ENCODE measurements around the gene KHNYN.
"Not testable (repeated sequence)": the region's sequence is repeated elsewhere in the genome, so short reads cannot be mapped to it uniquely, and the experiment has no call there.

KHNYN gene

DNA sequence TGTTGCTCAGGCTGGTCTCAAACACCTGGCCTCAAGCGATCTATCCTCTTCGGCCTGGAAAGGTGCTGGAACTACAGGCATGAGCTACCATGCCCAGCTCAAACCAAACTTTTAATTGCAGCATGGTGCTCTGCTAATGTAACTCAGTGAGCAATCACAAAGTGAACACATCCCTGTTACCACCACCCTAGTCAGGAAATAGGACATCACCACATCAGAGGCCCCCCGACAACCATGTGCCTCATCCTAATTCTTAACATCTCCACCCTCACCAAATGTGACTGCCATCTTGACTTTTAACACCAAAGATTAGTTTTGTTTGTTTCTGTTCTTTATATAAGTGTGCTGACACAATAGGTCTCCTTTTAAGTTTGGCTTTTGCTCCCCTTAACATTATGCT, 35.6 kb downstream of the KHNYN start:
- no peak for DNase-seq (ENCODE audit: low read depth)
- no peak overlapping the region for H3K4me3 ChIP-seq (ENCODE audit: low read length)
- TF ChIP-seq, protein P1, sequence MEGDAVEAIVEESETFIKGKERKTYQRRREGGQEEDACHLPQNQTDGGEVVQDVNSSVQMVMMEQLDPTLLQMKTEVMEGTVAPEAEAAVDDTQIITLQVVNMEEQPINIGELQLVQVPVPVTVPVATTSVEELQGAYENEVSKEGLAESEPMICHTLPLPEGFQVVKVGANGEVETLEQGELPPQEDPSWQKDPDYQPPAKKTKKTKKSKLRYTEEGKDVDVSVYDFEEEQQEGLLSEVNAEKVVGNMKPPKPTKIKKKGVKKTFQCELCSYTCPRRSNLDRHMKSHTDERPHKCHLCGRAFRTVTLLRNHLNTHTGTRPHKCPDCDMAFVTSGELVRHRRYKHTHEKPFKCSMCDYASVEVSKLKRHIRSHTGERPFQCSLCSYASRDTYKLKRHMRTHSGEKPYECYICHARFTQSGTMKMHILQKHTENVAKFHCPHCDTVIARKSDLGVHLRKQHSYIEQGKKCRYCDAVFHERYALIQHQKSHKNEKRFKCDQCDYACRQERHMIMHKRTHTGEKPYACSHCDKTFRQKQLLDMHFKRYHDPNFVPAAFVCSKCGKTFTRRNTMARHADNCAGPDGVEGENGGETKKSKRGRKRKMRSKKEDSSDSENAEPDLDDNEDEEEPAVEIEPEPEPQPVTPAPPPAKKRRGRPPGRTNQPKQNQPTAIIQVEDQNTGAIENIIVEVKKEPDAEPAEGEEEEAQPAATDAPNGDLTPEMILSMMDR (IDR thresholded peaks at IDR 0.05; ENCODE audit: insufficient read depth, low read depth, low read length, missing control alignments), result no peak

DNA sequence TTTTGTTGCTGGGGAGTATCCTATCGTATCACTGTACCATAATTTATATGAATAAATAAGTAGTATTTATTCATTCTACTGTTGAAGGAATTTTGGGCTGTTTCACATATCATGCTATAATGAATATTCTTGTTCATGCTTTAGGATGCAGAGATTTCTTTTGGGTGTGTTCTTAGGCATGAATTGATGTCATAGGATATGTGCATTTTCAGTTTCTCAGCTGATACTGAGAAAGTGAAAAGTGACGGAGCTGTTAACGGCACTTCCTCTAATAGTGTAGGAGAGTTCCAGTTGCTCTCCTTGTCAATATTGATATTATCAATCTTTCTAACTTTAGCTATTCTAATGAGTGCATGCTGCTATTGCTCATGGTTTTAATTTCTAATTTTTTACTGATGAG, 36.1 kb downstream of the KHNYN start:
- H3K4me3 ChIP-seq (ENCODE audit: low read length), result no peak overlapping the region
- no peak for DNase-seq (ENCODE audit: low read depth)
- TF ChIP-seq, protein P1 (IDR thresholded peaks at IDR 0.05; ENCODE audit: insufficient read depth, low read depth, low read length, missing control alignments), result no peak

DNA sequence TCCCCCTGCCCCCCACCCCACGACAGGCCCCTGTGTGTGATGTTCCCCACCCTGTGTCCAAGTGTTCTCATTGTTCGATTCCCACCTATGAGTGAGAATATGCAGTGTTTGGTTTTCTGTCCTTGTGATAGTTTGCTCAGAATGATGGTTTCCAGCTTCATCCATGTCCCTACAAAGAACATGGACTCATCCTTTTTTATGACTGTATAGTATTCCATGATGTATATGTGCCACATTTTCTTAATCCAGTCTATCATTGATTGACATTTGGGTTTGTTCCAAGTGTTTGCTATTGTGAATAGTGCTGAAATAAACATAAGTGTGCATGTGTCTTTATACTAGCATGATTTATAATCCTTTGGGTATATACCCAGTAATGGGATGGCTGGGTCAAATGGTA, 40.7 kb downstream of the KHNYN start:
- not testable (repeated sequence) for H3K4me3 ChIP-seq (ENCODE audit: low read length); DNase-seq (ENCODE audit: low read depth)

DNA sequence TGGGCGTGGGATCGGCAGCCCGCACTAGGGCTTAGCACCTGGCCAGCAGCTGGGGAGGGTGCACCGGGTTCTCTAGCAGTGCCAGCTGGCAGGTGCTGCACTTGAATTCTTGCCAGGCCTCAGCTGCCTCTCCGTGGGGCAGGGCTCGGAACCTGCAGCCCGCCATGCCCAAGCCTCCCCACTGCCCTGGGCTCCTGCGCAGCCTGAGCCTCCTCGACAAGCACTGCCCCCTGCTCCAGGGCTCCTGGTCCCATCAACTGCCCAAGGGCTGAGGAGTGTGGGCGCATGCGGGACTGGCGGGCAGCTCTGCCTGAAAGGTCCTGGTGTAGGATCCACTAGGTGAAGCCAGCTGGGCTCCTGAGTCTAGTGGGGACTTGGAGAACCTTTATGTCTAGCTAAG, 43.5 kb downstream of the KHNYN start:
- no peak for DNase-seq (ENCODE audit: low read depth)
- TF ChIP-seq, protein P1 (IDR thresholded peaks at IDR 0.05; ENCODE audit: insufficient read depth, low read depth, low read length, missing control alignments), result no peak

DNA sequence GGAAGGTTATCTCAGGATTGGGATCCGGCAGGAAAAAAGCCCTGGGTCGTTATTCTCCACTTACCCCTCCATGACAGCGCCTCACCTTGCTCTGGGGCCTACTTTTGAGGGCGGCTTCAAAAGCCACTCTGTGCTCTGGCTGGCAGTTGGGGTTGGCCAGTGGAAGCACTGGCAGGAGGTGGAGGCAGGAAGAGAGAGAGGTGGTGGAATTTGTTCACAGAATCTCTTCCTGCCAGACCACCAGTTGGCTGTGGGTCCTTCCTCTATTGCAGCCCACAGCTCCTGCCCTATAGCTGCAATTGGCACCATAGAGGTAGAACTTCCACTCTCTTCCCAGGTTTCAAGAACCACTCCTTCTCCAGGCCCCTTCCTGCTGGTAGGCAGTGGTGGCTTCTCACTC, 45.5 kb downstream of the KHNYN start:
- no peak for DNase-seq (ENCODE audit: low read depth)
- TF ChIP-seq, protein P1 (IDR thresholded peaks at IDR 0.05; ENCODE audit: insufficient read depth, low read depth, low read length, missing control alignments), result no peak

More for the DNA sequence above, 43.5 kb downstream of the KHNYN start:
- H3K4me3 ChIP-seq (ENCODE audit: low read length), result no peak overlapping the region

DNA sequence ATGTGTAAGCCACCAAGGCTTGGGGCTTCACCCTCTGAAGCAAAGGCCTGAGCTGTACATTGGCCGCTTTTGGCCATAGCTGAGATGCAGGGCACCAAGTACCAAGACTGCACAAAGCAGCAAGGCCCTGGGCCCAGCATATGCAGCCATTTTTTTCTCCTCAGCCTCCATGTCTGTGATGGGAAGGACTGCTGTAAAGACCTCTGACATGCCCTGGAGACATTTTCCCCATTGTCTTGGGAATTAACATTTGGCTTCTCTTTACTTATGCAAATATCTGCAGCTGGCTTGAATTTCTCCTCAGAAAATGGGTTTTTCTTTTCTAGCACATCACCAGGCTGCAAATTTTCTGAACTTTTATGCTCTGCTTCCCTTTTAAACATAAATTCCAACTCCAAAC, 50.2 kb downstream of the KHNYN start:
- H3K4me3 ChIP-seq (ENCODE audit: low read length); DNase-seq (ENCODE audit: low read depth): not testable (repeated sequence)

More for the DNA sequence above, 45.5 kb downstream of the KHNYN start:
- no peak overlapping the region for H3K4me3 ChIP-seq (ENCODE audit: low read length)

DNA sequence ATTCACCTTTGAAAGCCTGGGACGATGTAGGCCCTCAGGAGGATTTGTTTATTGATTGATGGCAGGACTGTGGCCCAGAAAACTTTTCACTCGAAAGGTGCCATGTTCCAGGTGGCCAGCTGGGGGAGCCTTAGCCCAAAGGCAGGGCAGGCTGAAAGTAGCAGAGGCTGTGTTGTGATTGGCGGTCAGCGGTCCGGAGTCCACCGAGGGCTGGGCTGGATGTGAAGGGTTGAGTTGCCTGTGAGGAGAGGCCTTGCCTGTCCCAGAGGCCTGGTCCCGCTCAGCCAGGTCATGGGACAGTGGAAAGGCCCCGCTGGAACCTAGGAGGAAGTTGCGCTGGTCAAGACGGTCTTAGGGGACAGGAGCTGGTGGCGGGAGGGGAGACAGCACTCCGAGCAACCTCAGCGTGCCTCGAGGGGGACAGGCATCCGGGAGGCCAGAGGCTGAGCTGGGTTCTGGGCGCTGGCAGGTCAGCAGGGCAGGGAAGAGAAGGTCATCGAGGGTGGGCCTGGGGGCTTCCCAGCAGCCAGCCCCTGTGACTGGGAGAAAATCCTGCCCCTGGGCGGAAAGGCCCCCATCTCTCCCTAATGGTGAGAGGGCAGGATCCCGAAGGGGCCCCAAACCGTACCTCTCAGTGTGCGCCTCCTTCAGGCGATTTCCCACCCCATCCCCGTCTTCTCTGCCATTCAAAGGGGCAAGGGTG, 52.0 kb downstream of the KHNYN start:
- H3K4me3 ChIP-seq (ENCODE audit: low read length), result no peak overlapping the region
- DNase-seq (ENCODE audit: low read depth), result peak; percentile 57

DNA sequence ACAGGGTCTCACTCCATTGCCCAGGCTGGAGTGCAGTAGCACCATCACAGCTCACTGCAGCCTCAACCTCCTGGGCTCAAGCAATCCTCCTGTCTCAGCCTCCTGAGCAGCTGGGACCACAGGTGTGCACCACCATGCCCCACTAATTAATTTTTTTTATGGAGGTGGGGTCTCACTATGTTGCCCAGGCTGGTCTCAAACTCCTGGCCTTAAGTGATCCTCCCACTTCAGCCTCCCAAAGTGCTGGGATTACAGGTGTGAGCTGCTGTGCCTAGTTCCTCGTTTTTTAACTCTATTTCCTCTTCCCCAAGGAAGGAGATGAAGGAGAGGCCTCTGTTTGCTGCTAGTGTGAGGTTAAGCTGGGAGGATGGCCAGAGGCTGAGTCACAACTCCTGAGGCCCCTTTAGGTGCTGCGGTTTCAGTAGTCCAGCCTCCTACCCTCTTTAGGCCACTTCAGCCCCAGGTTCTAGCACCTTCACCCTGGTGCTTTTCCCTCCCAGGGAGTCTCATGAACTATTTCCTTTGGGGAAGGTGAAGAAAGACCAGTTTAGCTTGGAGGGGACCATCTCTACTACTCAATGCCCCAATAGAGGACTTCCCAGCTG, 53.0 kb downstream of the KHNYN start:
- DNase-seq (ENCODE audit: low read depth), result peak; percentile 24
- not testable (repeated sequence) for H3K4me3 ChIP-seq (ENCODE audit: low read length)

More for the DNA sequence above, 52.0 kb downstream of the KHNYN start:
- TF ChIP-seq, protein P1 (IDR thresholded peaks at IDR 0.05; ENCODE audit: insufficient read depth, low read depth, low read length, missing control alignments), result peak; percentile 92
